KMS-11 (cell line): ENCODE data around the gene GHITM.

ENCODE experiments used
- H2AFZ ChIP-seq: fragments of 200-600 bp; sonication (generic); 2 replicates; pipeline ENCODE4 v1.6.1; 2016; ENCODE audit warnings: antibody characterized with exemption, mixed run types, low read depth
- H3K27ac ChIP-seq: fragments of 200-600 bp; sonication (generic); 2 replicates; pipeline ENCODE4 v1.6.1; 2016; ENCODE audit warnings: mild to moderate bottlenecking, mixed run types
- H3K27me3 ChIP-seq: fragments of 200-600 bp; sonication (generic); 2 replicates; pipeline ENCODE4 v1.6.1; 2017; ENCODE audit warnings: mild to moderate bottlenecking, low read depth, mixed run types, moderate library complexity; ENCODE audit not compliant: insufficient read depth
- H3K36me3 ChIP-seq: fragments of 200-600 bp; sonication (generic); 2 replicates; pipeline ENCODE4 v1.6.1; 2017; ENCODE audit warnings: mild to moderate bottlenecking, mixed run types; ENCODE audit not compliant: insufficient read depth
- H3K4me1 ChIP-seq: fragments of 200-600 bp; sonication (generic); 2 replicates; pipeline ENCODE4 v1.6.1; 2016; ENCODE audit warnings: mild to moderate bottlenecking, low read depth, mixed run types; ENCODE audit not compliant: poor library complexity, severe bottlenecking
- H3K4me2 ChIP-seq: fragments of 200-600 bp; sonication (generic); 2 replicates; pipeline ENCODE4 v1.7.0; 2016; ENCODE audit warnings: mild to moderate bottlenecking, mixed run types
- H3K4me3 ChIP-seq: fragments of 200-600 bp; sonication (generic); IDR thresholded peaks from 2 replicates; pipeline ENCODE4 v1.6.1; 2017; ENCODE audit warnings: low read depth, low read length, mixed read lengths; ENCODE audit not compliant: insufficient read depth
- H3K79me2 ChIP-seq: fragments of 200-600 bp; sonication (generic); 2 replicates; pipeline ENCODE4 v1.6.1; 2016; ENCODE audit warnings: low read depth, mixed run types; ENCODE audit not compliant: insufficient read depth
- H3K9ac ChIP-seq: fragments of 200-600 bp; sonication (generic); 2 replicates; pipeline ENCODE4 v1.6.1; 2016; ENCODE audit warnings: mild to moderate bottlenecking, mixed run types
- H4K20me1 ChIP-seq: fragments of 200-600 bp; sonication (generic); 2 replicates; pipeline ENCODE4 v1.6.1; 2016; ENCODE audit warnings: mild to moderate bottlenecking, mixed run types; ENCODE audit not compliant: insufficient read depth
- TF ChIP-seq, protein P1 (sequence below): fragments of 200-600 bp; sonication (generic); conservative IDR thresholded peaks from 2 replicates; pipeline ENCODE4 v1.6.1; 2017; ENCODE audit warnings: low read depth, mild to moderate bottlenecking, antibody characterized with exemption, low read length, moderate library complexity, mixed read lengths

Gene GHITM

DNA sequence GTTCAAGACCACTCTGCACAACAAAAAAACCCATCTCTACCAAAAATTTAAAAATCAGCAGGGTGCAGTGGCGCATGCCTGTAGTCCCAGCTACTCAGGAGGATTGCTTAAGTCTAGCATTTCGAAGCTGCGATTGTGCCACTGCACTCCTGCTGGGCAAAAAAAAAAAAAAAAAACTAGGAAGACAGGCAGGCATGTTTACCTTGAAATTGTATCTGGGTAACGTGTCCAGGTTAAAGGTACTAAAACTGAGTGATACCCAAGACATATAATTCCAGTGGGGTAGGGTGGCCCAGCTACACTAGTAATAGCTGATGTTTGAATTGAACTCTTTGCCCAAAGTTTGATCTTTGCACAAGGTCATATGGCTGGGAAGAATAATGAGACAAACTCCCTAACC, 16.2 kb downstream of the GHITM start:
- Histone ChIP-seq H3K79me2 (no peaks in the 10 kb centered on the region), H3K9ac (no peak overlapping the region), H2AFZ (no peak overlapping the region), H4K20me1 (no peaks in the 10 kb centered on the region), H3K36me3 (no peaks in the 10 kb centered on the region; the same call in 1 of the 2 replicates), H3K4me1 (no peaks in the 10 kb centered on the region), H3K4me3 (no peak overlapping the region), H3K27ac (no peak overlapping the region), H3K4me2 (no peak overlapping the region), H3K27me3 (no peaks in the 10 kb centered on the region)
- TF ChIP-seq, protein P1, sequence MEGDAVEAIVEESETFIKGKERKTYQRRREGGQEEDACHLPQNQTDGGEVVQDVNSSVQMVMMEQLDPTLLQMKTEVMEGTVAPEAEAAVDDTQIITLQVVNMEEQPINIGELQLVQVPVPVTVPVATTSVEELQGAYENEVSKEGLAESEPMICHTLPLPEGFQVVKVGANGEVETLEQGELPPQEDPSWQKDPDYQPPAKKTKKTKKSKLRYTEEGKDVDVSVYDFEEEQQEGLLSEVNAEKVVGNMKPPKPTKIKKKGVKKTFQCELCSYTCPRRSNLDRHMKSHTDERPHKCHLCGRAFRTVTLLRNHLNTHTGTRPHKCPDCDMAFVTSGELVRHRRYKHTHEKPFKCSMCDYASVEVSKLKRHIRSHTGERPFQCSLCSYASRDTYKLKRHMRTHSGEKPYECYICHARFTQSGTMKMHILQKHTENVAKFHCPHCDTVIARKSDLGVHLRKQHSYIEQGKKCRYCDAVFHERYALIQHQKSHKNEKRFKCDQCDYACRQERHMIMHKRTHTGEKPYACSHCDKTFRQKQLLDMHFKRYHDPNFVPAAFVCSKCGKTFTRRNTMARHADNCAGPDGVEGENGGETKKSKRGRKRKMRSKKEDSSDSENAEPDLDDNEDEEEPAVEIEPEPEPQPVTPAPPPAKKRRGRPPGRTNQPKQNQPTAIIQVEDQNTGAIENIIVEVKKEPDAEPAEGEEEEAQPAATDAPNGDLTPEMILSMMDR = no peak

DNA sequence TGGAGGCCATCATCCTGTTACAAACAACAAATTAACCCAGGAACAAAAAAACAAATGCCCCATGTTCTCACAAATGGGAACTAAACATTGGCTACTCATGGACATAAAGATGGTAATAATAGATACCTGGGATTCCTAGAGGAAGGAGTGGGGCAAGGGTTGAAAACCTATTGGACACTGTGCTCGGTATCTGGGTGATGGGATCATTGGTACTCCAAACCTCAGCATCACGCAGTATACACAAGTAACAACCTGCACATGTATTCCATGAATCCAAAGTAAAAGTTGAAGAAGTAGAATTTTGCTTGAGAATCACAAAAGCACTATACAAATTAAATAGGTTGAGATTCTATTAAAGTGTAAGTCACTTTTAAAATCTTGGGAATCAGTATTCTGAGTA, 16.7 kb downstream of the GHITM start:
- H3K36me3 ChIP-seq = no peaks in the 10 kb centered on the region; the same call in 1 of the 2 replicates
- H3K4me1 ChIP-seq = no peaks in the 10 kb centered on the region
- TF ChIP-seq, protein P1 = no peak
- no peaks in the 10 kb centered on the region for H3K27me3 ChIP-seq
- no peak overlapping the region for H3K27ac ChIP-seq
- H2AFZ ChIP-seq = no peak overlapping the region
- no peak overlapping the region for H3K9ac ChIP-seq
- H4K20me1 ChIP-seq = no peaks in the 10 kb centered on the region
- H3K4me3 ChIP-seq = no peak overlapping the region
- no peaks in the 10 kb centered on the region for H3K79me2 ChIP-seq
- no peak overlapping the region for H3K4me2 ChIP-seq

DNA sequence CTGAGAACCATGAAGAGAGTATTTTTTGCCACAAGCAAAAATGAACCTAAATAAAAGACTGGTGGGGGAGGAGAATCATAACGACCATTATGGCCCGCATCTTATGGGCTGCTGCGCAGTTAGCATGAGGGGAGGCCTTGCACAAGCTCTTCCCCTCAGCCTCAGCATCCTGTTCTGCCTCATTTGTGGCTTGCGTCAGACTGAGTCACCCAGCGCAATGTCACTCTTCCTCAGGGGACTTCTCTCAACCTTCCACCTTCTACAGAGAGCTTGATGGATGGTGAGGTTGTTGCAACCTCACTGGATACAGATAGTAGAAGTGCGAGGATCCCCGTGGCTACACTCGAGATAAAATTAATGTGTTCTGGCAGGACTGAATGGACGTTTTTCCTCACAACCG, 17.5 kb downstream of the GHITM start:
- no peaks in the 10 kb centered on the region for H3K79me2 ChIP-seq
- no peaks in the 10 kb centered on the region; the same call in 1 of the 2 replicates for H3K36me3 ChIP-seq
- no peak overlapping the region for H2AFZ ChIP-seq
- no peaks in the 10 kb centered on the region for H4K20me1 ChIP-seq
- TF ChIP-seq, protein P1 = no peak
- no peak overlapping the region for H3K9ac ChIP-seq
- no peaks in the 10 kb centered on the region for H3K27me3 ChIP-seq
- no peak overlapping the region for H3K4me2 ChIP-seq
- H3K4me3 ChIP-seq = no peak overlapping the region
- H3K27ac ChIP-seq = no peak overlapping the region
- H3K4me1 ChIP-seq = no peaks in the 10 kb centered on the region

DNA sequence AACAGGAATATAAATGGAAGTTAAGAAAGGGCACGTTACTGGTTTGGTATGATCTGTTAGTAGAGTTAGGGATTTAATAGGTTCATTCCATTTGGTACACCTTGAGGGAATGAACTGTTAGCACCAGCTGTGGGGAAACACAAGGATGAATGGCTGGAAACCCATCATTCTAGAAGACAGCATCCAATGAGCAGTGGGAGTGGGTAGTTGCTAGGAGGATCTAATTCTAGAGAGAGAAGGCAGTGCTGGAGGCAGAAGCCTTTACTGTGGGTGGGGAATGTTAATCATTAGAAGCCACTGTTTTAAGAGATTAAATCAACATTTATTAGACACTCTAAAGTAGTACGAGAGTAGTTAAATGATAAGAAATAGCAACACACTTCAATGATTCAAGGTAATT, 18.8 kb downstream of the GHITM start:
- H3K79me2 ChIP-seq = no peaks in the 10 kb centered on the region
- no peak overlapping the region for H3K27ac ChIP-seq
- H3K4me2 ChIP-seq = no peak overlapping the region
- no peak overlapping the region for H3K9ac ChIP-seq
- no peak overlapping the region for H2AFZ ChIP-seq
- no peaks in the 10 kb centered on the region for H4K20me1 ChIP-seq
- no peaks in the 10 kb centered on the region; the same call in 1 of the 2 replicates for H3K36me3 ChIP-seq
- TF ChIP-seq, protein P1 = no peak
- no peaks in the 10 kb centered on the region for H3K4me1 ChIP-seq
- H3K4me3 ChIP-seq = no peak overlapping the region
- H3K27me3 ChIP-seq = no peaks in the 10 kb centered on the region
